IPS DF 6.9 (cell line): Measurements from ENCODE around the gene KRT72.

ENCODE experiments used
- DNase-seq: peaks from one replicate; pipeline ENCODE4 v3.0.0-alpha.2; 2013; ENCODE audit warnings: low read depth, low spot score
- H3K27ac ChIP-seq: one replicate; pipeline ENCODE4 v1.5.1; 2013; ENCODE audit warnings: low read length, control low read depth
- H3K27me3 ChIP-seq: 2 replicates; pipeline ENCODE4 v1.6.1; 2013; ENCODE audit warnings: mild to moderate bottlenecking, low read length; ENCODE audit not compliant: control insufficient read depth, insufficient read depth
- H3K36me3 ChIP-seq: 2 replicates; pipeline ENCODE4 v1.6.1; 2013; ENCODE audit warnings: low read length; ENCODE audit not compliant: control insufficient read depth, insufficient read depth
- H3K4me1 ChIP-seq: 2 replicates; pipeline ENCODE4 v1.6.1; 2013; ENCODE audit warnings: low read length; ENCODE audit not compliant: control insufficient read depth, insufficient read depth
- H3K4me3 ChIP-seq: 2 replicates; pipeline ENCODE4 v1.5.1; 2013; ENCODE audit warnings: mild to moderate bottlenecking, low read length
- H3K9me3 ChIP-seq: 2 replicates; pipeline ENCODE4 v1.6.1; 2013; ENCODE audit warnings: low read length, inconsistent platforms; ENCODE audit not compliant: control insufficient read depth, insufficient read depth
- WGBS: extraction: QIAGEN DNeasy Blood & Tissue Kit; methylation state at CpG from one replicate; pipeline ENCODE4 v1.1.7; 2013; ENCODE audit warnings: mixed read lengths, missing lambda C conversion rate; ENCODE audit not compliant: insufficient read length, insufficient coverage; 5-methylcytosine and 5-hydroxymethylcytosine counted together

KRT72 gene

DNA sequence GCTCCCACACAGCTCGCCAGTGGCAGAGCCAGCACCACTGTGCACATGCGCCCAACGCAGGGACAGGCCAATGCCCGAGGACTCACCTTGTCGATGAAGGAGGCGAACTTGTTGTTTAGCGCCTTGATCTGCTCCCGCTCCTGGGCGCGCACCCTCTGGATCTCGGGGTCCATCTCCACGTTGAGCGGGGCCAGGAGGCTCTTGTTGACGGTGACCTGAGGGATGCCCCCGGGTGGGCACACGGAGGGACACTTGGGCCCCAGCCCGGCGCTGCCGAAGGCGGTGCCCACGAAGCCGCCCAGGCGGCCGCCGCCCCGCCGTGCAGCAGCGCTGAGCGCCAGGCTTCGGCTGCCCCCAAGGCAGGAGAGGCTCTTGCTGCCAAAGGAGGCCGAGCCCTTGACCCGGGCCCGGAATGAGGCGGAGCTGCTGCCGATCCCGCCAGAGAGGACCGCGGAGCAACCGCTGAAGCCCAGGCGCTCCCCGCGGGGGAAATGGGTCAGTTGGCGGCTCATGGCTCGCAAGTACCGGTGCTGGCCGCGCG lies at the start of gene KRT72:
KRT72 (minus strand) TSS at position 523 of the 541 bp plus-strand sequence; CDS start at position 512, 11 bp downstream.
- WGBS = no CpG with 5 or more reads among the region's 48 CpGs
- Histone ChIP-seq H3K27ac (no peak within 1 kb of the TSS), H3K36me3 (no peaks in the 10 kb centered on the region), H3K9me3 (no peaks in the 10 kb centered on the region), H3K27me3 (no peaks in the 10 kb centered on the region), H3K4me3 (no peak within 1 kb of the TSS), H3K4me1 (no peaks in the 10 kb centered on the region)
- no peak for DNase-seq

DNA sequence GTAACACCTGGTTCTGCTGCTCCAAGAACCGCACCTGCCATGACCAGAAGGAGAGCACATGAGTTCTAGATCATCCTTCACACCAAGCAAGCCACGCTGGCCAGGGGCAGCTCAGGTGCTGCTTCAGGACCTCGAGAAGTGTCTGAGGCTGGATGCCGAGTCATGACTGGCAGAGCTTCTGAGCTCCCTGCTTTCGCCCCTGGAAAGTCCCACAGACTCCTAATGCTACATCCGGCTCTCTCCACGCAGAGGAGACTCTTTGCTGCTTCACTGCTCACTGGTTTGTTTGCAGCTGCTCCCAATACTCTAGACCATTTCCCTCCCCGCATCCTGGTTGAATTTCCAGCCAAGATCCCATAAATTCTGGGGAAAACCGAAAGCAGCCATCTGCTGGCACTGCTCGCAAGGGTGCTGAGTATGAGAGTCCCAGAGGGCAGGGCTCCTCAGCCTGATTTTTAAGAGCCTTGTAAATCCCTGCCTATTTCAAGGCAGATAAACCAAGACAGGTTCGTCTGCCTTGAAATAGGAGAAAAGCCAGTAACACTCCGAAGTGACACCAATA lies 49.3 kb upstream of the KRT72 start:
- Histone ChIP-seq H3K4me1 (no peaks in the 10 kb centered on the region), H3K27me3 (no peaks in the 10 kb centered on the region), H3K4me3 (no peak overlapping the region), H3K9me3 (no peaks in the 10 kb centered on the region), H3K27ac (no peak overlapping the region), H3K36me3 (no peaks in the 10 kb centered on the region)
- no CpG with 5 or more reads among the region's 12 CpGs for WGBS
- no peak for DNase-seq

DNA sequence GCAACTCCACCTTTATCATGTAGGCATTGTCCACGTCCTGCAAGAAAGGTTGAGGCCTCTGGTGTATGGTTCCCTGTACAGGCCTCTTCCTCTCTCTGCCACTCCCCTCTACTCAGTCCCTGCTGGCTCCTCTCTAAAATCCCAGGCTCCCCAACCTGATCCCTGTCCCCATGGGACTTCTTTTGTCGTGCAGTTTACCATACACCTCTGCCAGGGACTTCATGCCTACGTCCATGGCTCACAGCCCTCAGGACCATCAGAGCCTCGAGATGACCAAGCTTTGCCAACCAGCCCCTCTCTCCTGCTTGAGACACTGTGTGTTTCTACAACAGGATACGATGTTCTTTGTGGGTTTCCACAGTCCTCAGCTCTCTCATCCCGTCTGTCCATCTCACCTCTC lies 47.8 kb upstream of the KRT72 start:
- no peaks in the 10 kb centered on the region for H3K4me1 ChIP-seq
- no CpG with 5 or more reads among the region's 6 CpGs for WGBS
- H3K27me3 ChIP-seq = no peaks in the 10 kb centered on the region

GRCh38 chr12:52648012-52648550 lies 46.8 kb upstream of the KRT72 start:
- H3K27ac ChIP-seq = no peak overlapping the region
- no peaks in the 10 kb centered on the region for H3K36me3 ChIP-seq
- no CpG with 5 or more reads among the region's 8 CpGs for WGBS
- no peaks in the 10 kb centered on the region for H3K27me3 ChIP-seq
- no peaks in the 10 kb centered on the region for H3K9me3 ChIP-seq
- no peaks in the 10 kb centered on the region for H3K4me1 ChIP-seq
- DNase-seq = no peak
- no peak overlapping the region for H3K4me3 ChIP-seq

More for the DNA sequence above, 47.8 kb upstream of the KRT72 start:
- no peak overlapping the region for H3K4me3 ChIP-seq
- H3K9me3 ChIP-seq = no peaks in the 10 kb centered on the region
- H3K27ac ChIP-seq = no peak overlapping the region
- no peaks in the 10 kb centered on the region for H3K36me3 ChIP-seq
- DNase-seq = no peak

DNA sequence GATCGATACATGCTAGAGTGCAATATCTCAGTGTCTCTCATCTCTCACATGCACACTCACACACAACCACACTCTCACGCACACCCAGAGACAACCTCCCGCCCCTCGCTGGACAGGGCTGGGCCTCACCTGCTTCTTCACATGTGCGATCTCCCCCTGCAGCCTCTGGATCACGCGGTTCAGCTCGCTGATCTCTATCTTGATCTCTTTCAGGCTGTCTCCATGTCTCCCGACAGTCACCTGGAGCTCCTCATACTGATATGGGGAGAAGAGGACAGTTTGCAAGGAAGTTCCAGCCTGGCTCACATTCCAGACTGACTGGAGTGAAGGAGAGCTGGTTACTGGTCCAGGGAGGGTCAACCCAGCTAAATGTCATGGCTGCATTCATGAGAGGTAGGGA lies 46.3 kb upstream of the KRT72 start:
- WGBS = no CpG with 5 or more reads among the region's 9 CpGs
- Histone ChIP-seq H3K27me3 (no peaks in the 10 kb centered on the region), H3K4me3 (no peak overlapping the region), H3K4me1 (no peaks in the 10 kb centered on the region), H3K36me3 (no peaks in the 10 kb centered on the region), H3K27ac (no peak overlapping the region), H3K9me3 (no peaks in the 10 kb centered on the region)
- no peak for DNase-seq

GRCh38 chr12:52646613-52647012 lies 45.4 kb upstream of the KRT72 start:
- no peak overlapping the region for H3K27ac ChIP-seq
- no peaks in the 10 kb centered on the region for H3K27me3 ChIP-seq
- no peak overlapping the region for H3K4me3 ChIP-seq
- no CpG with 5 or more reads among the region's 12 CpGs for WGBS
- no peaks in the 10 kb centered on the region for H3K36me3 ChIP-seq
- DNase-seq = no peak
- H3K4me1 ChIP-seq = no peaks in the 10 kb centered on the region
- no peaks in the 10 kb centered on the region for H3K9me3 ChIP-seq

- no peak for DNase-seq
Measured at GRCh38 chr12:52645982-52646381, 44.7 kb upstream of the KRT72 start.

GRCh38 chr12:52645120-52645761 lies 44.0 kb upstream of the KRT72 start:
- Histone ChIP-seq H3K9me3 (no peaks in the 10 kb centered on the region), H3K27ac (no peak overlapping the region), H3K4me3 (no peak overlapping the region), H3K27me3 (no peaks in the 10 kb centered on the region), H3K36me3 (no peaks in the 10 kb centered on the region), H3K4me1 (no peaks in the 10 kb centered on the region)
- no peak for DNase-seq
- no CpG with 5 or more reads among the region's 7 CpGs for WGBS

More at GRCh38 chr12:52645982-52646381, 44.7 kb upstream of the KRT72 start:
- H3K36me3 ChIP-seq = no peaks in the 10 kb centered on the region
- no peaks in the 10 kb centered on the region for H3K27me3 ChIP-seq
- no CpG with 5 or more reads among the region's 4 CpGs for WGBS
- no peak overlapping the region for H3K4me3 ChIP-seq
- no peak overlapping the region for H3K27ac ChIP-seq
- H3K9me3 ChIP-seq = no peaks in the 10 kb centered on the region
- no peaks in the 10 kb centered on the region for H3K4me1 ChIP-seq

DNA sequence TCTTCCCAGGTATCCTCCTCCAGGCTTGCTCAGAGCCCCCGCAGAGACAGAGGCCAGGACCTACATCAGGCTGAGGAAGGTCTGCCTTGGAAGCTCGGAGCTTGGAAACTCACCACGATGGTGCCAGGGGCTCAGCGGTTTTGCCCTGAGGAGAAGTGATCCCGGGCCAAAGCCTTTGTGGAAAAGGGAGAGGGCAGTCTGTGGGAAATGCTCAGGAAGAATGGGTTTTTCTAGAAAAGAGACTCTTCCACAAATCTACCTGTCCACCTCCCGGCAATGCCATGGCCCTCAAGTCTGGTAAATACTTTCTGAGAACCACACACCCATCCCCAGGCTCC lies 42.8 kb upstream of the KRT72 start:
- Histone ChIP-seq H3K36me3 (no peaks in the 10 kb centered on the region), H3K27ac (no peak overlapping the region)
- DNase-seq = no peak

DNA sequence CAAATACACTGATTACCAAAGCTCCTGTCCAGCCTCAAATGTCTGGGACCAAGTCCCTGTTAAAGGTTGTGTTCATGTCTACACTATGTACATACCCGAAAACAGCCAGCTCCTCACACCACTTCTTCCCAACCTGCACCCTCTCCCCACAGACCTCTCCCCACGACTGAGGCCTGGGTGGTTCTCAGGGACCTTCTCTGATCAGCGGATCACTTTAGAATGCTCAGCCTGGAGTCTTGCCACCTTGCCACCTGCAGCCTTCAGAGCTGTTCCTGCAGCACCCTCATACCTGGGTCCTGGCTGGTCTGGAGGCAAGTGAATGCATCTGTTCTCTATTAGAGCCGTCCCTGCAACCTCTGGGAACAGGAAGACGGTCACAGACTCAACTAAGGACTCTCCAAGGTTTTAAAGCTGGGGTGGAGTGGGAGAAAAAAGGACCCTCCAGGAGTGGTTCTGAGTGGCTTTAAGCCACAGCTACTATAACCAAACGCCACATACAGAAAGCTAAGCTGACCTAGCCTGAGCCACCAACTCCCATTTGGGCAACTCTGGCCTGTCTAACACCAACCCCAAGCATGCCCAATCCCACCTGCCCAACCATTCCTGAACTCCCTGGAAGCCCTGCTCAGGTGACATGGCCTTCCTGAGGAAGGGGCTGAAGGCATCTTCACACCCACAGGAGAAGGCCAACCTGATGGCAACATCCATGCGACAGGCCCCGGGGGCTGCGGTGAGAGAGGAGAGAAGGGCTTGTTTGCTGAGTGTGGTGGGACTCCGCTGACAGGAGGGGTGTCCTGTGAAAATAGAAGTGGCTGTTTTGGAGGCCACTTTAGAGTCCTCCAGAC lies 42.2 kb upstream of the KRT72 start:
- WGBS = no CpG with 5 or more reads among the region's 10 CpGs
- H3K4me3 ChIP-seq = no peak overlapping the region
- no peaks in the 10 kb centered on the region for H3K36me3 ChIP-seq
- no peaks in the 10 kb centered on the region for H3K27me3 ChIP-seq
- H3K4me1 ChIP-seq = no peaks in the 10 kb centered on the region
- H3K27ac ChIP-seq = no peak overlapping the region
- DNase-seq = no peak
- no peaks in the 10 kb centered on the region for H3K9me3 ChIP-seq

More for the DNA sequence above, 42.8 kb upstream of the KRT72 start:
- Histone ChIP-seq H3K4me3 (no peak overlapping the region), H3K27me3 (no peaks in the 10 kb centered on the region), H3K9me3 (no peaks in the 10 kb centered on the region), H3K4me1 (no peaks in the 10 kb centered on the region)
- WGBS = no CpG with 5 or more reads among the region's 6 CpGs
